GM19468 (cell line): Measurements from ENCODE around the gene PPFIA3.
A peak's percentile ranks its signal among the peaks of the same experiment; 100 is the strongest.
"Not testable (repeated sequence)": the region's sequence is repeated elsewhere in the genome, so short reads cannot be mapped to it uniquely, and the experiment has no call there.

Experiments
- ATAC-seq: cut with Tn5 transposase; IDR thresholded peaks from one replicate; pipeline ENCODE4 v1.9.1; 2021; ENCODE audit warnings: mild to moderate bottlenecking, moderate library complexity, moderate number of reproducible peaks; ENCODE audit not compliant: unreplicated experiment; ENCODE audit errors: extremely low read depth

Gene PPFIA3

DNA sequence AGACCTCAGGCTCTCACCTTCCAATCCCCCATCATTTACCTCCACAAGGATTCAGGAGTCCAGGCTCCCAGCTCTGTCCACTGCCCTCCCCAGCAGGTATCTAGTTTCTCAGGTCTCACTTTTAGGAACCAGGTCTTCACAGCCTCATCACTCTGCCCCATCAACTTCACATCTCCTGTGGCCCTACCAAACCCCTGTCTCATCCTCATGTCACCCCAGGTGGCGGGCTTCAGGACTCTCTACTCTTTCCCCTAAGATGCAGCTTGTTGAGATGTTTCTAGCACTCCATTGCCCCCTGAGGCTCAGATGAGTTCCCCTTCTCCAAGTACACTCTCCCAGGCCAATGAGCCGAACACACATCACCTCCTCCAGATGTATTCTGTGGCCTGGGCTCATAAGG is 1.5 kb downstream of the PPFIA3 start:
- ATAC-seq, result no peak

DNA sequence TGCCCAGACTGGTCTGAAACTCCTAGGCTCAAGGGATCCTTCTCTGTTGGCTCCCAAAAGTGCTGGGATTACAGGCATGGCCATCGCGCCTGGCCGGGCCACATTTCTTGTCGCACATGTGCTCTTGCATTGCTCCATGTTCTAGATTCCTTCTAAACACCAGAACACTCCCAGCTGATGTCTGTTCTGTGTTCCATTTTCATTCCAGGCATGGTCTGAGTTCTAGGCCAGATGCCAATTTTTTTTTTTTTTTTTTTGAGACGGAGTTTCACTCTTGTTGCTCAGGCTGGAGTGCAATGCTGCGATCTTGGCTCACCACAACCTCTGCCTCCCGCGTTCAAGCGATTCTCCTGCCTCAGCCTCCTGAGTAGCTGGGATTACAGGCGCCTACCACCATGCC is 2.5 kb downstream of the PPFIA3 start:
- ATAC-seq, result not testable (repeated sequence)

DNA sequence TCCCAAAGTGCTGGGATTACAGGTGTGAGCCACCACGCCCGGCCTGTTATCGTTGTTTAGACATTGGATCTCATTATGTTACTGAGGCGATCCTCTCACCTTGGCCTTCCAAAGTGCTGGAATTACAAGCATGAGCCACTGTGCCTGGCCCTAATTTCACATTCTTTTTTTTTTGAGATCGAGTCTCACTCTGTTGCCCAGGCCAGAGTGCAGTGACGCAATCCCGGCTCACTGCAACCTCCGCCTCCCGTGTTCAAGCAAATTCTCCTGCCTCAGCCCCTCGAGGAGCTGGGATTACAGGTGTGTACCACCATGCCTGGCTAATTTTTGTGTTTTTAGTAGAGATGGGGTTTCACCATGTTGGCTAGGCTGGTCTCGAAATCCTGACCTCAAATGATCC is 3.9 kb downstream of the PPFIA3 start:
- ATAC-seq, result not testable (repeated sequence)

DNA sequence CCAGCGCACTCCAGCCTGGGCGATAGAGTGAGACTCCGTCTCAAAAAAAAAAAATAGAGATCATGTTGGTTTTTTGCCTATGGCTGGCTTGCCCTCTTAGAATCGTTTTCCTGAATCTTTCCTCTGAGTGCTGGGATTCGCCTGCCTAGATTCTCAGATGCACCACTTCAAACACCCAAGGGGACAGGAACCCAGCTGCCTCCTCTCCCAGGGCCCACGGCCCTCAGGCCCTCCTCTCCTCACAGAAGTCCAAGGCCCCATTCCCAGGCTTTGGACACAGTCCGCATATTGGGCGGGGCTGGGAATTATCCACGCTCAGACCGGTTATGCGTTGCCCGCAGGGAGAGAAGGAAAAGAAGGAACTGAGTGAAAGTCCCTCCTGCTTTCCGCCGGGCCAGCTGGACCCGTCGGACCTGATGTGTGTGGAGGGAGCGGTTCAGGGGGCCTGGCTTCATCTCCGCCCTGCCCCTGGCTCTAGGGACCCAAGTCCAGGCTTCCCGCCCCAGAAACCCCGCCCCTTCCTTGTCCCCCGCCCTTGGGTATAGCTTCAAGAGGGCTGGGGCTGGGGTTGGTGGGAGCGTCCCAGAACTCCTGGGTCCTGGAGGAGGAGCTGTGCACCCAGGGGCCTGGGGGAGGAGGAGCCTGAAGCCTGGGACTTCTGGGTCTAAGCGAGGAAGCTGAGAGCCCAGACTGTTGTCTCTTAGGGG is 5.8 kb downstream of the PPFIA3 start:
- ATAC-seq, result no peak

DNA sequence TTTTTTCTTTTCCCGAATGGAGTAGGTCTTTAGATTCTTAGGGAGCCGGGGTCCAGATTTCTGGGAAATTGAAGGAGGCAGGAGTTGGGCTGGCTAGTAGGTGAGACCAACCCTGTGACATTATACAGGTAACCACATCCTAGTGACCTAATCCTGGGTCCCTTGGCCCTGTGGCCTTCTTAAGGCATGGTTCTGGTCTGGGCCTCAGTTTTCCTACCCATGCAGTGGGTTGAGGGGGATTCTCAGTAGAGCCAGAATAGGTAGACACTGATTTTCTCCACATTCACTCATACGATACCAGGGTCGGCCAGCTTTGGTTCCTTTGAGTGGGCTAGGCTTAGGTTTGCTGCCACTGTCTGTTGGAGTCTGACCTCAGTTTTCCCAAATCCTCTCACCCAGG is 7.2 kb downstream of the PPFIA3 start:
- no peak for ATAC-seq

- not testable (repeated sequence) for ATAC-seq
Measured at GRCh38 chr19:49127225-49127624, 7.9 kb downstream of the PPFIA3 start.

DNA sequence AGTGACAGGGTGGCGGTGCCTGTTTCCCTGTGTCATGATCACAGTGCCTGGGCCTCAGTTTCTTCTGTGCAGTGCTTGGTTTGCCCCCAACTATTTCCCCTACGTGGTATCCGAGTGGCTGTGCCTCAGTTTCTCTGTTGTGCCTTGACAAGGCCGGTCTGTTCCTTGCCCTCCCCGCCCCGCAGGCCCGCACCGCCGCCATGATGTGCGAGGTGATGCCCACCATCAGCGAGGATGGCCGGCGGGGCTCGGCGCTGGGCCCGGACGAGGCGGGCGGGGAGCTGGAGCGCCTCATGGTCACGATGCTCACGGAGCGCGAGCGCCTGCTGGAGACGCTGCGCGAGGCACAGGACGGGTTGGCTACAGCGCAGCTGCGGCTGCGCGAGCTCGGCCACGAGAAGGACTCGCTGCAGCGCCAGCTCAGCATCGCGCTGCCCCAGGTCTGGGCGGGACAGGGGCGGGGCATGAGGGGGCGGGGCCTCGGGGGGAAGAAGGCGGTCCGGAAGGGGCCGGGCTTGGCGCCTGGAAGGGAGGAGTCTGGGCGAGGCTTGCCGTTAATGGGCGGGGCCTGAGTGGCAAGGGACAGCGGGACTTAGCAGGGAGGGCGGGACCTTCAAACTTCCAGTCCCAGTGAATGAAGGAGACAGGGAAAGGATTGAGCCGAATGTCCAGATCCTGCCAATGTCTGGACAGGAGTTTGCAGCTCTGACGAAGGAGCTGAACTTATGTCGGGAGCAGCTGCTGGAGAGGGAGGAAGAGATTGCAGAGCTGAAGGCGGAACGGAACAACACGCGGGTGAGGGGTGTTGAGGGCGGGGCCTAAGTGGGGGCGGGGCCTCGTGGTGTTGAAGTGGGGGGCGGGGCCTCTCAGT is 8.6 kb downstream of the PPFIA3 start:
- peak; percentile 15 for ATAC-seq

- ATAC-seq, result no peak
Measured at GRCh38 chr19:49128545-49129237, 9.3 kb downstream of the PPFIA3 start.

DNA sequence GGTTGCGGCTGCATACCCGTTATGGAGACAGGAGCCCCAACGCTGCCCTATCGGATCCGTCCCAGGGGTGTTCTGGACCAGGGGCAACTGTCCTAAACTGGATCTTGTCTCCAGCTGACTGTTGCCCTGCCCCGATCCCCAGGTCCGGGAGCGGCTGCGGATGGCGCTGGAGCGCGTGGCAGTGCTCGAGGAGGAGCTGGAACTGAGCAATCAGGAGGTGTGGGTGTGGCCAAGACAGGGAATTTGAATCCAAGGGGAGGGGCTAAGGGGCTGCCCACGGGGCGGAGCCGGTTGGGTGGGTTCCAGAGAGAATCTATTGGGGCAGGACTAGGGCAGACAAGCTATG is 9.9 kb downstream of the PPFIA3 start:
- ATAC-seq, result no peak

DNA sequence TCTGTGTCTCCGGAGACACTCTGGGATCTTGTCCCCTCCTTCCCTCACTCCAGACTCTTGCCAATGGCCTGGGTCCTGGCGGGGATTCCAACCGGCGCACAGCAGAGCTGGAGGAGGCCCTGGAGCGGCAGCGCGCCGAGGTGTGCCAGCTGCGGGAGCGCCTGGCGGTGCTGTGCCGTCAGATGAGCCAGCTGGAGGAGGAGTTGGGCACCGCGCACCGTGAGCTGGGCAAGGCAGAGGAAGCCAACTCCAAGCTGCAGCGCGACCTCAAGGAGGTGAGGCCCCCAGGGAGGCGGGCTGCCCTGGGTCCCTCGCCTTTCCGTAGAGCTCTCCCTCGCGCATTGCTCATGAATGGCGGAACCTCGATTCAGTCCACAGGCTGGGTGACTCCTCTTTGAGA is 11.0 kb downstream of the PPFIA3 start:
- ATAC-seq, result no peak

DNA sequence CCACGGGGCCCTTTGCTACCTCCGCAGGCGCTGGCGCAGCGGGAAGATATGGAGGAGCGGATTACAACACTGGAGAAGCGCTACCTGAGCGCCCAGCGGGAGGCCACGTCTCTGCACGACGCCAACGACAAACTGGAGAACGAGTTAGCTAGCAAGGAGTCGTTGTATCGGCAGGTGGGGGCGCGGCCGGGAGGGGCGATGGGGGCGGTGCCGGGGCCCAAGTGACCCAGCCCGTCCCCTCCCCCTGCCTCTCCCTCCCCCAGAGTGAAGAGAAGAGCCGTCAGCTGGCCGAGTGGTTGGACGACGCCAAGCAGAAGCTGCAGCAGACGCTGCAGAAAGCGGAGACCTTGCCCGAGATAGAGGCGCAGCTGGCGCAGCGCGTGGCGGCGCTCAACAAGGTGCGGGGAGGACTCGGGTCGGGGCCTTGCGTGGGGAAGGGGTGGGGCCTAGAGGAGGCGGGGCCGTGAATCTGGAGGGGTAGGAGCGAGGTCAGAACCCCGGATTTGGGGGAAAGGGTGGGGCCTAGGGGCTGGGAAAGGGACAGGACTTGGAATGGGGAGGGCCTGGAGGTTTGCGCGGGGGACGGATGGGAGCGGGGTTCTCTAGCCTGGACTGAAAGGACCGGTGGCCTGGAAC is 13.7 kb downstream of the PPFIA3 start:
- no peak for ATAC-seq

- no peak for ATAC-seq
Measured at GRCh38 chr19:49133621-49134454, 14.5 kb downstream of the PPFIA3 start.

DNA sequence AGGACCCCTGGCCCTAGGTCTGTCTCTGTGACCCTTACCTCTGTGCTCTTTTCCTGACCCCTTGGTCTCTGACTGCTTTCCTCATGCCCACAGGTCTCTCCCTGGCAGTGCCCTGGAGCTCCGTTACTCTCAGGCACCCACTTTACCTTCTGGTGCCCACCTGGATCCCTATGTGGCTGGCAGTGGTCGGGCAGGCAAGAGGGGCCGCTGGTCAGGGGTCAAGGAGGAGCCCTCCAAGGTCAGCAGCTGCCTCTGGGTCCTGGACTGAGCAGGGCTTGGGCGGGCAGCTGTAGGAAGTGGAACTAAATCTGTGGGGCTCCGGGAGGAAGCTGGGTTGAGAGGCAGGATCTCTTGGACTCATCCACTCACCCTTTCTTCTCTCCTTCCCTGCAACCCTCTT is 16.3 kb downstream of the PPFIA3 start:
- ATAC-seq, result no peak

DNA sequence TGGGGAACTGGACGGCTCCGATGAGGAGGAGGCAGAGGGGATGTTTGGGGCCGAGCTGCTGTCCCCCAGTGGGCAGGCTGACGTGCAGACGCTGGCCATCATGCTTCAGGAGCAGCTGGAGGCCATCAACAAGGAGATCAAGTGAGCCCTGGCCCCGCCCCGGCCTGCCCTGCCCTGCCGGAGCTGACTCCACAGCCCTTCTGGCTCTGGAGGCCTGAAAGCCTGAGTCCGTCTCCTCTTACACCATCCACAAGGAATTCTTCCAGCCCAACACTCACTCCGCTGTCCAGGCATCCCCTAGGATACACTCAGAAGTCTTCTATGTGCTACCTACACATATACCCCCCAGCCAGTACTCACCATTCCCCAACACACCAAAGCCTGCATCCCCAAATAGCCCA is 17.4 kb downstream of the PPFIA3 start:
- no peak for ATAC-seq

- no peak for ATAC-seq
Measured at GRCh38 chr19:49140951-49141350, 21.6 kb downstream of the PPFIA3 start.

DNA sequence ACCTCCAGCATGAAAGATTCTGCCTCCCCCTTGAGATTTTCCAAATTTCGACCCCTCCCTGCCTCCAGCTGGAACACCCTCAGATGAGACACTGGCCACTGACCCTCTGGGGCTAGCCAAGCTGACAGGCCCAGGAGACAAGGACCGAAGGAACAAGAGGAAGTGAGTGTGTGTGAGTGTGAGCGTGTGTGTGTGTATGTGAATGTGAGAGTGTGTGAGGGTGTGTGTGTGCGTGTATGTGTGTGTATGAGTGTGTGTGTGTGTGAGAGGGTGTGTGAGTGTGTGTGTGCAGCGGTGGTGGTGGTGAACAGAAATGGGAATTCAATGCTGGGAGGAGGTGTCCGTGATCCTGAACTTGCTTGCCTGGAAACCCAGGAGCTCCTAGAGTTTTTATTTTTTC is 22.0 kb downstream of the PPFIA3 start:
- ATAC-seq, result no peak

- ATAC-seq, result no peak
Measured at GRCh38 chr19:49142866-49143335, 23.6 kb downstream of the PPFIA3 start.

GRCh38 chr19:49145573-49146407 is 26.4 kb downstream of the PPFIA3 start:
- ATAC-seq, result no peak

- ATAC-seq, result not testable (repeated sequence)
Measured at GRCh38 chr19:49146408-49146770, 27.0 kb downstream of the PPFIA3 start.
